NCI-H524 (cell line): ENCODE data around the gene PTCHD1.
A peak's percentile ranks its signal among the peaks of the same experiment; 100 is the strongest.

Experiments used
- DNase-seq, 2 experiments: peaks; one replicate each; lab custom pipeline; 2025; lab: John Stamatoyannopoulos, UW

PTCHD1 gene

GRCh38 chrX:23356189-23356588, 21.5 kb downstream of the PTCHD1 start:
- DNase-seq = no peak

DNA sequence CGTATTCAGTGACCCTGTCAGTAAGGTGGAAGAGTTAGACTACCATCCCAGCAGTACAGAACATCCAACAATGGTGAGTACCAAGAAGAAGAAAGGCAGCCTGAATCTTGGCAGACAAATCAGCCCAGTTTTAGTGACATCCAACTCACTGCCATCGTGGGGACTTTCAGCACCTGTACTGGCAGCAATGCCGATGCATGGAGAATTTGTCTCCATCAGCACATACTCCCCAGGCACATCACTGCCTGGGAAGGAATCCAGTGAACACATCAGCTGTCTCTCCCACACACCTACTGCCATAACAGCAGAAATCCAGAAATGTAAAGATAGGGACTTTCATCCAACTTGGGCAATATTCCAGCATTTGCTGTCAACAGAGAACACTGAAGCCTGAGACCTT, 29.8 kb downstream of the PTCHD1 start:
- no peak for DNase-seq

DNA sequence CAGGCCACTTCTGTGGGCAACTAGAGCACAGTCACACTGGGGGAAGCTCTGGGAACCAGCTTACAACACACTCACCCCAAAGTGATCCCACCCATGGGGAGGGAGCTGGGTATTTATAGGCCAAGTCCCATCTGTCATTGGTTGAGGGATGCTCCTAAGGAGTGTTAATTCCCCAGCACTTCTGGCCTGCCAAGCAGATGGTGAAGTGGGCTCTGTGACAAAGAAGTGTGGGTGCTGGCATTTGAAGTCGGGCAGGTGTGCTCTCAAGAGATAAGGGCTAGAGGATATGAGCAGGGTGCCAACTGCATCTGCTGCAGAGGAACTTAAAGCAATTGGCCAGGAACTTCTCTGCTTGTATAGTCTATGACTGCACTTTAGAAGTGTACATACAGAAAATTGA, 30.9 kb downstream of the PTCHD1 start:
- DNase-seq = peak; percentile 98 to 99

DNA sequence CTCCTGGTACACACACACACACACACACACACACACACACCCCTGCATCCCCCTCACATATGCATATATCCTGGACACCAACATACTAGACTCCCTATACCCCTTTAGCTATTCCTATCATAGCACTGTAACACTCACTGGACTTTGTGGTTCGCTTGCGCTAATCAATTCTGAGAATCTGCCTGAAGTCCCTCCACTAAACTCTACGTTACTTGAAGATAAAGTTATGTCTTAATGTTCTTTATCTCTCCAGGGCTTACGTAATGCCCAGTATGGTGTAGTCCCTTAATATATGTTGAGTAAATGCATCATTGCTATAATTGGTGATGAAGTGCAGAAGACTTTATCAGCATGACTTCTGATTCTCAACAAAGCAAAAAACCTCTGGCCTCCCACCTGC, 32.3 kb downstream of the PTCHD1 start:
- DNase-seq = no peak

- DNase-seq = no peak
Measured at GRCh38 chrX:23369027-23369426, 34.4 kb downstream of the PTCHD1 start.

- DNase-seq = peak in 1 of 2 experiments; percentile 53
Measured at GRCh38 chrX:23372220-23372902, 37.7 kb downstream of the PTCHD1 start.

- no peak for DNase-seq
Measured at GRCh38 chrX:23373129-23373804, 38.6 kb downstream of the PTCHD1 start.

DNA sequence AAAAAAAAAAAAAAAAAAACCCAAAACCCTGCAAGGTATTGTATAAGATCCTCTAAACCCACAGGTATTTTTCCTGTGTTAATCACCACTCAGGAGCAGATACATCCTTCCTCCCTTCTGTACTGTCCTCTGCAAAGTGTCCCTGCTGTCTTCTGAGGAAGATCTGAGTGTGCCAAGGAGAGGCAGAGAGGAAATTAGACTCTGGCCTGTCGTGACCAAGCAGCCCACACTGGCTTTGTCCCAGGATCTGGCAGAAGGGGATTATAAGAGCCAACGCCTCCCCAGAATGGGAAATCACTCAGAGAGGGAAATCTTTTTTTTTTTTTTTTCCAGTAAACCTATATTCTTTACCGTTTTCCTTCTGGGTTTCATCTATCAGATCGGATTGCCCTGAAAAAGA, 39.6 kb downstream of the PTCHD1 start:
- peak; percentile 10 to 67 for DNase-seq

GRCh38 chrX:23376581-23376980, 41.9 kb downstream of the PTCHD1 start:
- no peak for DNase-seq

- no peak for DNase-seq
Measured at GRCh38 chrX:23380581-23380980, 45.9 kb downstream of the PTCHD1 start.

DNA sequence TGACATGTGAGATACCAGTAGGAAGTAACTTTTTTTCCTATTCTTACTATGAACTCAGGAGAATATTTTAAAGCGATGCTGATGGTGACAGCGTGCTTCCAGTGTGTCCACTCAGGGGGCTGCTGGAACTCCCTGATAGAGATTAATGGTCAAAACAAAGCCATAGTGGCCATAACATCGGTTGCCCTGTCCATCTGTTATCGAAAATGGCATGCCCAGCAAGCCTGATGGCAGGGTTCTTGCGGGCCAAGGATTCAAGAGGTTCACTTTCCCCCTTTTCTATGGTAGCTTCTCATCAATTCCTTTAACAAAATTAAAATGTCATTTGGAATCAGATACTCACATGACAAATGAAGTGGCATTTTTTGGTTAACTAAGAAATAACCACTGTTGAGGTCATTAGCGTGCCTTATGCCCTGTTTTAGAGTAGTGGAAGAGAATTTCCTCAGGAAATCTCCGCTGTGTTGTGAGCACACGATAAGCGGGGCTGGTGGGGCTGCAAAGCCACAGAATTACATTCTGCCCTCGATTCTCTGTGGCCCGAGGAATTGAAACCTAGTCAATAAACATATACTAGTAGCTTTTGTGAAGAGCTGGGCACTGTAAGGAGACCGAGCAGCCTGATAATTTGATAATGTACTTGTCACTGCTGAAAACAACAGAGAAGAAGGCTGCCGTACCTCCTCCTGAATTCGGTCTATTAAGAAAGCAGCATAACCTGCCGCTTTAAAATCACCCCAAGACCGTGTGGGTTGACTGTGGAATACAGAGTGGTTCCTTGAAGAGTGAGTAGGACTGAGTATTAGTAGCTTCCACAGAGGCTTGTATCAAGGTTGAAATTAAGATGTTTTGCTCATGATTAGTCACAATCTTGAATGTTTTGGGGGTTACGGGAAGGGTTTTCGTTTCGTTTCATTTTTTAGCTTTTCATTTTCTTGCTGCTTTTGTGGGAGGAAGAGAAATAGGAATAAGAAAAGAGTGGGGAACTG, 46.7 kb downstream of the PTCHD1 start:
- no peak for DNase-seq

GRCh38 chrX:23382572-23382971, 47.9 kb downstream of the PTCHD1 start:
- no peak for DNase-seq

- DNase-seq = no peak
Measured at GRCh38 chrX:23383411-23383810, 48.8 kb downstream of the PTCHD1 start.

GRCh38 chrX:23385242-23385641, 50.6 kb downstream of the PTCHD1 start:
- no peak for DNase-seq

- DNase-seq = no peak
Measured at GRCh38 chrX:23386260-23386659, 51.6 kb downstream of the PTCHD1 start.

GRCh38 chrX:23386726-23387125, 52.1 kb downstream of the PTCHD1 start:
- DNase-seq = no peak

DNA sequence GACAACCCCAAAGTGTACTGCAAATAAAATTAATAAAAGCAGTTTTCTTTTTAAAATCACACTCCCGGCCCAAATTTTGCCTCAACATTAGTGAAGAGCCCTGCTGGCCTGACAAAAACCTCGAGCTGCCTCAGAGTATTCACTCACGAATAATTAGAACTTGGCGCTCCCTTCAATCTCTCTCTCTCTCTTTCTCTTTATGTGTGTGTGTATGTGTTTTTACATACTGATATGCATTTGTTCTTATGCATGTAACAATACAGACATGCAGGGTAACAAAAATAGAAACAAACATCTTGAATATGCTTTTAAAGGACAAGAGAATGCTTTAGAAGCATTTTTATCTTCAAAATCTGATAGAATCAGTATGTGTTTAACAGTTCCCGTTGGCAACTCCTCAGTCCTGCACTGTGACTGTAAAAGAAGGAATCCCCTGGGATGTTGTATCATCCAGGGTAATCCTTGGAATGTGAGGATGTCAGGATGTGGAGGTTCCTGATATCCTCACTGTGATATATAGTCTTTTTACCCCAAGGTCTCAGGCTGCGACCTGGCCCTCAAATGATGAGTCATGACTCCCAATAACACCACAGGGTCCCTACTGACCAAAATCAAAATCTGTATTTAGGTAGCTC, 53.0 kb downstream of the PTCHD1 start:
- no peak for DNase-seq

DNA sequence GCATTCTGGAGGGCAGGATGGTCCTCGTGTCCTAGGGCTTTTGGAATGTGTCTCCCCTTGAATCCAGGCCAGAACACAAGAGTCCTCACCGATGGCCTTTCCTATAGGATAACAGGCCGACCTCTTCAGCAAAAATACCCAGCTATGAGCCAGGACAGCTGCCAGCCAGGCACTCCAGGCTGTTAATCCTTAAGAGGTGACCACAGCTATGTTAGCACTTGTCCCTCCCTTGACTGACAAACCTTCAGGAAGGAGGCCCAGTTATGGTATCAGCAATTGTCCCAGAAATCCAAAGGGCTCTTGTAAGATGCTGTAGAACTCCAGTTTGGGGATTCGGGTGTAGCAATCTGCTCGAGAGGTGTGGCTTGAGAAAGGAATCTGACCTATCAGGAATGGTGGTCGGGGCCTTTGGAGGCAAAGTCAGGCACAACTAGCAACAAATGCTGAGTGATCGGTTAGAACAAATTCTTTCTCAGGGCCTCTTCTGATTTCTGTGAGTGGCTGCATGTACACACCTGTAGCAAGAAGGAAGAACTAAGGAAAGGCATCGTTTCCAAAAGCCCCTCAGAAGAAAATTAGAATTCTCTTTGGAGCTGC, 54.6 kb downstream of the PTCHD1 start:
- peak in 1 of 2 experiments; percentile 51 for DNase-seq

- DNase-seq = no peak
Measured at GRCh38 chrX:23390979-23391378, 56.3 kb downstream of the PTCHD1 start.

- DNase-seq = no peak
Measured at GRCh38 chrX:23392195-23392594, 57.5 kb downstream of the PTCHD1 start.

DNA sequence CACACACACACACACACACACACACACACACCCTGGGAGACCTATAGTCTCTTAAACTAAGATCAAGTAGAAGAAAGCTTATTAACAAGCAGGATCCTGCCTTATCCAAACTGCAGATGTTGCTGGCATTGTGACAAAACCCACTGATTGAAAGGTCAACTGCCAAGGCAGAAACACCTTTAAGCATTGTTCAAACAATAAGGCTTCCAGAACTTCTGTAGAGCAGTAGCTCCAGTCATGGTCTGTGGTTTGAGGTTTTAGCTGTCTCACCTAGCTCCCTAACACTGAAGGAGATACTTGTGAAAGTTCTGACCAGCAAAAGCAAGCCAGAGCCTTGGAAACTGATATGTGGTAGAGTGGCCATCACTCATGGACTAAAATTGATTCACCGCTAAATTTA, 59.8 kb downstream of the PTCHD1 start:
- DNase-seq = peak in 1 of 2 experiments; percentile 9

- DNase-seq = no peak
Measured at GRCh38 chrX:23396263-23396662, 61.6 kb downstream of the PTCHD1 start.
